ENCODE measurements around the gene RABGEF1.

DNA sequence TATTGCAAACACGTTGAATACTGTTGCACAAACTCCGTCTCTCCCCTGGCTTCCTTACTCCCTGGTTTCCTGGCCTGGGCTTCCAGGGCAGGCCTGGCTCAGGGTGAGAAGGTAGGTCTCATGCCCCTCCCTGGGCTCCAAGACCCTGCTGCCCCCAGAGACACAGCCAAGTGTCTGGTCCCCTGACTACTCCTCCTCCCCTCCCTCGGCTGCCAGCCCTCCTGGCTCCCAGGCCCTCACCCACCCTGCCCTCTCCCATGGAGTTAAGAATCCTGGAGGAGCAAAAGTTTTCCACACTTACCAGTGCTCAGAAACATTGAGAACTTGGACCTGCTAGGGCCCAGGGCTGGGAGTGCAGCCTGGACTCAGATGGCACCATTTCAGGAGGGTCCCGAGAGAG lies 47.2 kb upstream of the RABGEF1 start:
- TF ChIP-seq TAF1 (IDR thresholded peaks at IDR 0.05; ENCODE audit: borderline replicate concordance, low read depth, low read length) (no peak), SIN3A (IDR thresholded peaks at IDR 0.05; ENCODE audit: borderline replicate concordance, low read depth, low read length) (no peak), TEAD4 (IDR thresholded peaks at IDR 0.05; ENCODE audit: borderline replicate concordance, insufficient read depth) (no peak), CTCF (IDR thresholded peaks at IDR 0.05) (no peak), FOXJ3 (CRISPR knock-in tag; IDR thresholded peaks at IDR 0.05) (no peak), YY1 (IDR thresholded peaks at IDR 0.05; ENCODE audit: low read depth) (no peak), POLR2AphosphoS5 (IDR thresholded peaks at IDR 0.05; ENCODE audit: low read depth, low read length) (no peak), RAD21 (IDR thresholded peaks at IDR 0.05; ENCODE audit: low read length) (no peak), GABPA (IDR thresholded peaks at IDR 0.05; ENCODE audit: low read depth) (no peak), RFX5 (IDR thresholded peaks at IDR 0.05; ENCODE audit: low read length) (no peak), EP300 (IDR thresholded peaks at IDR 0.05; ENCODE audit: borderline replicate concordance in 1 of 2, low read depth in 1 of 2, low read length in 1 of 2) (no peak), MAX (IDR thresholded peaks at IDR 0.05; ENCODE audit: low read depth) (no peak), GATA2 (CRISPR knock-in tag; IDR thresholded peaks at IDR 0.05) (no peak)
- TF ChIP-seq, protein P1, sequence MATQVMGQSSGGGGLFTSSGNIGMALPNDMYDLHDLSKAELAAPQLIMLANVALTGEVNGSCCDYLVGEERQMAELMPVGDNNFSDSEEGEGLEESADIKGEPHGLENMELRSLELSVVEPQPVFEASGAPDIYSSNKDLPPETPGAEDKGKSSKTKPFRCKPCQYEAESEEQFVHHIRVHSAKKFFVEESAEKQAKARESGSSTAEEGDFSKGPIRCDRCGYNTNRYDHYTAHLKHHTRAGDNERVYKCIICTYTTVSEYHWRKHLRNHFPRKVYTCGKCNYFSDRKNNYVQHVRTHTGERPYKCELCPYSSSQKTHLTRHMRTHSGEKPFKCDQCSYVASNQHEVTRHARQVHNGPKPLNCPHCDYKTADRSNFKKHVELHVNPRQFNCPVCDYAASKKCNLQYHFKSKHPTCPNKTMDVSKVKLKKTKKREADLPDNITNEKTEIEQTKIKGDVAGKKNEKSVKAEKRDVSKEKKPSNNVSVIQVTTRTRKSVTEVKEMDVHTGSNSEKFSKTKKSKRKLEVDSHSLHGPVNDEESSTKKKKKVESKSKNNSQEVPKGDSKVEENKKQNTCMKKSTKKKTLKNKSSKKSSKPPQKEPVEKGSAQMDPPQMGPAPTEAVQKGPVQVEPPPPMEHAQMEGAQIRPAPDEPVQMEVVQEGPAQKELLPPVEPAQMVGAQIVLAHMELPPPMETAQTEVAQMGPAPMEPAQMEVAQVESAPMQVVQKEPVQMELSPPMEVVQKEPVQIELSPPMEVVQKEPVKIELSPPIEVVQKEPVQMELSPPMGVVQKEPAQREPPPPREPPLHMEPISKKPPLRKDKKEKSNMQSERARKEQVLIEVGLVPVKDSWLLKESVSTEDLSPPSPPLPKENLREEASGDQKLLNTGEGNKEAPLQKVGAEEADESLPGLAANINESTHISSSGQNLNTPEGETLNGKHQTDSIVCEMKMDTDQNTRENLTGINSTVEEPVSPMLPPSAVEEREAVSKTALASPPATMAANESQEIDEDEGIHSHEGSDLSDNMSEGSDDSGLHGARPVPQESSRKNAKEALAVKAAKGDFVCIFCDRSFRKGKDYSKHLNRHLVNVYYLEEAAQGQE (IDR thresholded peaks at IDR 0.05; ENCODE audit: low read depth, low read length) = no peak
